NCI-H2196 (cell line): Measurements from ENCODE around the gene RBL1.

Experiments used
- DNase-seq: peaks from one replicate; lab custom pipeline; 2025; ENCODE audit not compliant: unreplicated experiment; lab: John Stamatoyannopoulos, UW

Gene RBL1

DNA sequence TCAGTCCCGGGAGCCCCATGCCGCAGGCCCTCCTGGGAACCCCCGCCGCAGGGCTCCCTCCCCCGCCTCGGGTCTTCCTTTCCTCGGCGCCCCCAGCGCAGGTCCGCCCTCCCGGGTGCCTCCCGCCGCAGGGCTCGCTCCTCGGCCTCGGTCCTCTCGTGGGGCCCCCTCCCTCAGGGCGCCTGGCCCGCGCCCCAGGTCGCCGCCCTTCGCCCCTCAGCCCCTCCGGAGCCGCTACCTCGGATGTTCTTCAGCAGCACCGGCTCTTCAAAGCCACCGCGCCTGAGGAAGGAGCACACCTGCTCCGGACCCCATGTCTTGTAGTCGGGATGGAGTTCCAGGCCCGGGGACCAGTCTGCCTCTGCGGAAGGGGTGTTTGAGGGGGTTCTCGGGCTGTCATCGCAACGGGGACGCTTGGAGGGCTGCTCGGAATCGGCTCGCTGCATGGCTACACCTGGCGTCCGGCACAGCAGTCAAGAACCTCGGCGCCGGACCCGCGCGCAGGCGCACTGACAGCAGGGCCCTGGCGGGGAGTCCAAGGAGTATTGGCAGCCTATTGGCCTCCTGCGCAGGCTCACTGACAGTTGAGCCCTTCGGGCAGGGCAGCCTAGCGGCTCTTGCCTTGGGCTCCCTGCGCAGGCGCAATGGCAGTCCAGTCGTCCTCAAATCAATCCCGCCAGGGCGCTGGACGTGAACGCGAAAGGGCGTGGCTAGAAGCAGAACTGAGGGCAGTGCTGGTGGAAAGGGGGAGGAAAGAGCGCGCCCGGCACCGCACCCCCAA, 144.4 kb downstream of the RBL1 start, which contains the start of gene SAMHD1:
Gene SAMHD1, minus strand, starts transcription at position 511 of the 781 bp plus-strand sequence. Its CDS starts 65 bp downstream, at position 446.
- peak; percentile 99 for DNase-seq

DNA sequence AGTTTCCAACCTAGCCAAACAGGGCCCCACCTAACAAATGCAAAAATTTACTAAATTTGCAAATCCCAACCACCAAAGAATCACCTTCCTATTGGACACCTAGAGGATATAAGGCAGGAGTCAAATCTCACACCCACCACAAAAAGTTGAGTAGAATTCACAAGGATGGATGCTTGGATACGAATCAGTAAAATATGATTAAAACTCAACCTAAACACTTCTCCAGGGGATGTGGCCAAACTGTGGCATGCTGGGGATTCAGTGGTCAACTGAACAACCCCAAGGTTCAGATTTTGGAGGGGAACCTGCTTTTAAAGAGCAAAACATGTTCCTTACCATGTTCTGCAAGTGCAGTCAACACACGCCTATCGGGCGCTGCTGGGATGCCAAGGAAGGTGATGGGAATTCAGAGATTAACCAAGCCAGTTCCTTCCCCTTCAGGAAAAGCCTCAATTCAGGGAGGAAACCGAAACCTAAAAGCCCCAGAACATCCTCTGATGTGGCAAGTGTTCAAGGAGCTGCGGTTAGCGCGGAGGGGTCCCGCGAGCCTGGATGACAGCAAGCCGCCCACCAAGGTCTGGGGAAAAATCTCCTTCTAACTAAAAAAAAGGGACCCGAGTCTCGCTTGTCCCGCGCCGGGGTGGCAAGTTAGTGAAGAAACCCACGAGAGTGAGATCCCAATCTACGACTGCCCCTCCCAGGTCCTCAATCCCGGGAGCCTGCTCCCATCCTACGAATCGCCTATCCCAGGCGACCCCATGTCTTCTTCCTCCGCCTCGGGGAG, 145.2 kb downstream of the RBL1 start:
- DNase-seq, result no peak
